Measurements from ENCODE around the gene ZC3H13.

The ZC3H13 gene, protein sequence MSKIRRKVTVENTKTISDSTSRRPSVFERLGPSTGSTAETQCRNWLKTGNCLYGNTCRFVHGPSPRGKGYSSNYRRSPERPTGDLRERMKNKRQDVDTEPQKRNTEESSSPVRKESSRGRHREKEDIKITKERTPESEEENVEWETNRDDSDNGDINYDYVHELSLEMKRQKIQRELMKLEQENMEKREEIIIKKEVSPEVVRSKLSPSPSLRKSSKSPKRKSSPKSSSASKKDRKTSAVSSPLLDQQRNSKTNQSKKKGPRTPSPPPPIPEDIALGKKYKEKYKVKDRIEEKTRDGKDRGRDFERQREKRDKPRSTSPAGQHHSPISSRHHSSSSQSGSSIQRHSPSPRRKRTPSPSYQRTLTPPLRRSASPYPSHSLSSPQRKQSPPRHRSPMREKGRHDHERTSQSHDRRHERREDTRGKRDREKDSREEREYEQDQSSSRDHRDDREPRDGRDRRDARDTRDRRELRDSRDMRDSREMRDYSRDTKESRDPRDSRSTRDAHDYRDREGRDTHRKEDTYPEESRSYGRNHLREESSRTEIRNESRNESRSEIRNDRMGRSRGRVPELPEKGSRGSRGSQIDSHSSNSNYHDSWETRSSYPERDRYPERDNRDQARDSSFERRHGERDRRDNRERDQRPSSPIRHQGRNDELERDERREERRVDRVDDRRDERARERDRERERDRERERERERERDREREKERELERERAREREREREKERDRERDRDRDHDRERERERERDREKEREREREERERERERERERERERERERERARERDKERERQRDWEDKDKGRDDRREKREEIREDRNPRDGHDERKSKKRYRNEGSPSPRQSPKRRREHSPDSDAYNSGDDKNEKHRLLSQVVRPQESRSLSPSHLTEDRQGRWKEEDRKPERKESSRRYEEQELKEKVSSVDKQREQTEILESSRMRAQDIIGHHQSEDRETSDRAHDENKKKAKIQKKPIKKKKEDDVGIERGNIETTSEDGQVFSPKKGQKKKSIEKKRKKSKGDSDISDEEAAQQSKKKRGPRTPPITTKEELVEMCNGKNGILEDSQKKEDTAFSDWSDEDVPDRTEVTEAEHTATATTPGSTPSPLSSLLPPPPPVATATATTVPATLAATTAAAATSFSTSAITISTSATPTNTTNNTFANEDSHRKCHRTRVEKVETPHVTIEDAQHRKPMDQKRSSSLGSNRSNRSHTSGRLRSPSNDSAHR (N-terminal part only)

DNA sequence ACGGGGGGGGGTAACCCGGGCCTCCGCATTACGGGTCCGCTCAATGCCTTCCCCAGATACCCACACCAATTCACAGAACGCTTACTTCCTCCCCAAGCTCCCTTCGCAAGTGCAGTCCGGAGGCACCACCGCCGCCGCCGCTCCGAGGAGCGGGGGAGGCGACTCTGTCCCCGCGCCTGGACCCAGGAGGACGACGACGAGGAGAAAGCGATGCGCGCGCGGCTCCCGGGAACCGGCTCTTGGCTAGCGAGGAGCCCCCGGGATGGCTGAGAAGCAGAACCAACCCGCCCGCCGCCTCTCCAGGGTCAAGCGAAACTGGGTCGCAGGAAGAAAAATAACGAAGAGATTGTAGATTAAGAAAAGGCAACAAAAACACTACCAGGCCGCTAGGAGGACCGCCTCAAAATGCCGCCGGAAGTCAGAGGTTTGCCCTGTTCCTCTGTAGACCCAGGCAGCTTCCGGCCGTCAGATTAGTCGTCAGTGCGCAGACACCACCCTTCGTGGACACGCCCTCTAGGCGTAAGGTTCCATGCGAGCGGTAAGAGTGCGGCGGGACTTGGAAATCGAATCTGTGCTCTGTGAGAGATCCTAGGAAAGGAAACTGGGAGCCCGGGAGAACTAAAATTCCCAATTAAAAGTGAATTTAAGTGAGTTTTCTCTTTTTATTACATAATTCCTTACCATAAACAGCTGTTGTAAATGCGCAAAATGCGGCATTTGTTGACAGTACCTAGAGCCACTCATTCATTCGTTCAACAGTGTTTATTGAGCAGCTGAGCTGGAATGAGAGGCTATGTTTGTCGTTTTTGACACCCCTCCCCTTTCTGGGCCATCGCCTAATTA is at the start of gene ZC3H13:
TSS of gene ZC3H13 (minus strand) at position 428 of the 843 bp plus-strand sequence. CDS start 7,239 bp downstream, outside the sequence.
- peak; percentile 99 for FAIRE-seq
- peak; percentile 80 for DNase-seq (ENCODE audit: extremely low spot score, insufficient read length, low read depth)

DNA sequence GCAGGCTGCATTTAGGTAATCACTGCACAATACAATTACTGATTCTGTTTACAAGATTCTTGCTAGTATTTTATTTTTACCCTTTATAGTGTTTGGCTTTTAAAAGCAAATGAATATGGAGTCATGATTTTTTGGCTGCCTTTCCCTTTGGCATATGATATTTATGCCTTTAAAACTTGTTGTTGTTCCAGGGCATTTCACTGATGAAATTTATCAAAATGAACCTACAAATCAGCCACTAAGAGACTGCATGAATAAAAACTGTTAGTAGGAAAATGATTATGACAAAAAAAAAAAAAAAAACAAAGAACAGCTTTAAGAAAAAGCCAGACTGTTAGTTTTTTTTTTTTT is 49.7 kb upstream of the ZC3H13 start:
- FAIRE-seq (no peak), DNase-seq (ENCODE audit: extremely low spot score, insufficient read length, low read depth) (no peak)

DNA sequence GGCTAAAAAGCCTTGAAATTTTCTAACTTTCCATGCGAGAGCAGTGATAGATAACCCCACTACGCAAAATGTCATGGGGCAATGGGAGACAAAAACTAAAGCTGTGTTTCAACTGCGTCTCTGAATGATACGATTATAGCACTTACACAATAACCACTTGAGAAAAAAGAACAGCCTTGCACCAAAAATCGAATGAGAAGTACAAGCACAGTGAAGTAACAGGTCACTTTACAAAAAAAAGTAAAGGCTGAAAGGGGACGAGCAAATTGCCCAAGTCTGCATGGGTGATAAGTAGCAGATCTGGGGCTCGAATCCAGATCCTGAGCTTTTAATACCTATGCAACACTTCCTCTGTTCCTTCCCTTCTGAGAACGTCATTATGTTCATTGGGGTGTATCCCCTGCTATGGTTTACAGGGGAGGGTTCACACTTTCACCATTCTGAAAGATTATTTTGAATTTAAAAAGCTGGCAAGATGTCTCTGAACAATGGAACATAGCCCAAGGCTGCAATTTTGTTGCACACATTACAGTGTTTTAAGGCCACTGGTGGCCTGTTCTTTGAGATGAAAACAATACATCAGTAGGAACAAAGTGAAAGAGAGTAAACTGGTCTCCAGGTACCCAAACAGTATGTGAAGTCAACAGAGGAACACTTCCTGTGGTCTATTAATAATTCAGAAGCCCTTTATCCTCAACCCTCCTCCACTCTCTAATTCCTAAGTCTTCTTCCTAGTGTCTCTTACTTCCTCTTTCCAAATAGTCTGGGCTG is 49.1 kb upstream of the ZC3H13 start:
- DNase-seq (ENCODE audit: extremely low spot score, insufficient read length, low read depth) (no peak), FAIRE-seq (peak; percentile 62)

DNA sequence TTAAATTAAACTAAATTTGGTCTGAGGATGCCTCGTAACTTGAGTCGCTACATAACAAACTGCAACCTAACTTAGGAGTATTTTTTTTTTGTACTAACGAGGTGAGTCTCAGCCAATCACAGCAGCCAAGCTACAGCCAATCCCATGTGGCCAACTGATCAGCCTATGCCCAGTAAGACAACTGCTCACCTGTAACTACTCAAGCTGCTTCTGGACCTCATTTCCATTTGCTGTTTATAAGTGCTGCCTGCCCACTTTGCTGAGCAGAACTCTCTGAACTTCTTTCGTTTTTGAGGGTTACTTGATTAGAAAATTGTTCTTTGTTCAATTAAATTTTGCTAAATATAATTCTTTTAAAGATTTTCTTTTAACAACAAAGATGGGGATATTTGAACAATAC is 48.5 kb upstream of the ZC3H13 start:
- no peak for FAIRE-seq

DNA sequence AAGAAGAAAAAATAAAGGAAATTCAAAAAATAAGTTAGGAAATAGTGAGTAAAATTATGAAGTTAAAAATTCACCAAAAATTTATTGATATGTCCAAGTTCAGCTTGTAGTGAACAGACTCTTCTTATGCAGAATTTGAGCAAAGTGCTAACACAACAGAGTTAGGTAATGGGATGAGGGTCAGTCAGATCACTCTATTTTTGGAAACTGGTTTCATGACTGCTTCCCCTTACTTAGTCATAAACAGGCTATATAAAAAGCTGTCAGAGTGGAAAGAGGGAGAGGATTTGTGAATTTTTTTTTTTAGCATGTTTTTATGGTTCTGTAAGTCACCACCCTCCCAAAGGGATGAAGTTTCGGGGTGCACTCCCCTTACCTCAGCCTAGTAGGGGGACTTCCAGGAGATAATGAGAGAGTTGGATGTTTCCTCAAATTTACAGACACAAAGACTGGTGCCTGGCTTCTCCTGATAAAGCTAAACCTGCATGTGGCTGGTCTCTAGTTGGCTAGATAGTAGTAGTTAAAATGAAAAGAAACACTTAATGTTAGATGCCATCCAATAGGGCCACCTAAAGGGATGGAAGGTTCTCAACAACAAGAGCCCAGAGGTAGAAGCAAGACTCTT is 47.8 kb upstream of the ZC3H13 start:
- DNase-seq (ENCODE audit: extremely low spot score, insufficient read length, low read depth): no peak
- peak; percentile 69 for FAIRE-seq

More for the DNA sequence above, 48.5 kb upstream of the ZC3H13 start:
- DNase-seq (ENCODE audit: extremely low spot score, insufficient read length, low read depth): no peak

DNA sequence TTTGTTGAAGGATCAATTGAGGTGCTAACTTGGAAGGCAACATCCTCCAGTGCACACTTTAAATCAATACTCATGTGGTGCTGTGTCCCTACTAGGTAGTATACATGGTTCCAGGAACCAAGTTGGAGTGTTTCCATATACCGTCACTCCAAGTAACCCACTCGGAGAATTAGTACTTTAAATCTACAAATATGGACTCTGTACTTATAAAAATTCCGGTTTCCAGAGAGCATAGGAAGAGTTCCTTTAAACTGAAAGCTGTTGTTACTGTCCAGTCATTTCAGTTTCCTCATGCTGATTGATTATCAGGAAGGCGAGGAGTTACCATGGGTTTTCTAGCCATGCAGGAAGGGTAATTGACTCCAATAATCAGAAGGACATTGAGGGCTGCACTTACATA is 45.1 kb upstream of the ZC3H13 start:
- DNase-seq (ENCODE audit: extremely low spot score, insufficient read length, low read depth): no peak
- no peak for FAIRE-seq

DNA sequence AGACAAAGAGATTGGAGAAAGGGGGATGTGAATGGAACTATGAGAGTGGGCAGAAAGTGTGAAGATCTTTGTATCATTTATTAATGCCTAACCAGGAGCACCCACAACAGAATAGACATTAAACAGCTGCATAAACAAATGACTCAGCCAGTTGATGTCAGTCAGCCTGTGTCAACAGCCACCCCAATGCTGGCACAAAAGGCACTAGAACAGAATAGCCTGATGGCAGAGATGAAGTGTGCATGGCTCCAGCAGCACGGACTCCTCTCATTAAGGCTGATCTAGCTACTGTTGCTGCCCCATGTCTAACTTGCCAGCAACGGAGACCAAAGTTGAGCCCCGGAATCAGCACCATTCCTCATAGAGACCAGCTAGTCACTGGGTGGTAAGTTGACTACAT is 44.5 kb upstream of the ZC3H13 start:
- DNase-seq (ENCODE audit: extremely low spot score, insufficient read length, low read depth) (no peak), FAIRE-seq (no peak)

DNA sequence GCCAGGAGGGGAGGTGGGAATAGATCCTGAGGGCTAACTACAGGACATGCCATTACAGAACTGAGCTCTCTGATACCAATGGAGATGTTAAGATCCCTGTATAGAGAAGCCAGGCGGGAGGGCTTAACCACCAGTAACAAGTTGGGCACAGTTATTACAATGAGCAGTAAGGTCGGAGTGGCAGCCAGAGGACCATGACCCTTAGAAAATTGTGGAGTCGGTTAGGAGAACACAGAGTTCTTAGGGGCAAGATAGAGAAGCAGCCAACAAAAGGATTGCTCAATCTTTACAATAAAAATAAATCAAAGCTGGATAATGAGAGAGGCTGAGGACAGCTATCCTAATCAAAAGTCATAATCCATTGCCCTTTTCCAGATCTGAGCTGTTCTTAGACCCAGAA is 41.9 kb upstream of the ZC3H13 start:
- DNase-seq (ENCODE audit: extremely low spot score, insufficient read length, low read depth) (no peak), FAIRE-seq (no peak)

DNA sequence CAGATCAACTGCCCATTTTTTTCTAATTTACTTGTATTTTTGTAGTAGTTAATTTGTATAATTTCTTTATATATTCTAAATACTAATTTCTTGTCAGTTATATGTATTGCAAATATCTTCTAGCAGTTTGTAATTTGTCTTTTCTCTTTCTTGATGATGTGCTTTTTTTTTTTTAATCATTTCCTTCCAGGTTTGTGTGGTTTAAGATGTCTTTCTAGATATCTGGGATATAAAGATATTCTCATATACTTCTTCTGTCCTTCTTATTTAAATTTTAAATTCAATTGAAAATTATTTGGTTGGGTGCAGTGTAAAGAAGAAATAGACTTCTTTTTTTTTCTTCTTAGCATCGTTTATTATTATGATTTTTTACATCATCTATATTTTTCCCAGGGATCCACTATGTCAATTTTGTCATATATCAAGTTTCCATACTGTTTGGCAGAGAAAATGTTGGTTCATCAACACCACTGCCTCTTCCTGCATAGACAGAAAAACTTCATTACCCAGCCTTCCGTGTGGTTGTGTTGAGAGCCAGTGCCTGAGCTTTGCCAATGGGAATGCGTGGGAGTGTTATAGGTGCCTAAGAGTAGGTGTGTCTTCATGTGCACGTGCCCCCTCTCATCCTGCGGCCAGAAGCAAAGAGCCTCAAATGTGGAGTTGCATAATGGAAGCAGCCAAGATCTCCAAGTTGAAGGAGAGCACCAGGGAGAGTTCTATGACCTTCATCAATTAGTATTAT is 36.4 kb upstream of the ZC3H13 start:
- FAIRE-seq (no peak), DNase-seq (ENCODE audit: extremely low spot score, insufficient read length, low read depth) (no peak)

DNA sequence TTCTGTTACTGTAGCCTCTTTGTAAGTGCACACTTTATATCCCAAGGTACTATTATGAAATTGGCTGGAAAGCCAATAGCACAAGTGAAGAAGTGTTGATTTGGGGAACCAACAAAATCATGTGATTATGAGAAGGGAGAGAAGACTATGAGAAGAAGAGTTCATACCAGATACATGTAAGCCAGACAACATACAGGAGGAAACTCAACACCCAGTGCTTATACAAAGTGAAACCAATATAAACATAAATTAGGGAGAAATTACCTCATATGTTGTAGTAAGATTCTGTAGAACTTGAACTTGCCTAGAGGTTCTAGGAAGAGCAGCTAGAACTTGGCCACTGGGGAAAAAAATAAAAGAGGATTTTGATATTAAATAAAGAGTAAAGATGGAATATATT is 34.9 kb upstream of the ZC3H13 start:
- DNase-seq (ENCODE audit: extremely low spot score, insufficient read length, low read depth) (no peak), FAIRE-seq (no peak)

DNA sequence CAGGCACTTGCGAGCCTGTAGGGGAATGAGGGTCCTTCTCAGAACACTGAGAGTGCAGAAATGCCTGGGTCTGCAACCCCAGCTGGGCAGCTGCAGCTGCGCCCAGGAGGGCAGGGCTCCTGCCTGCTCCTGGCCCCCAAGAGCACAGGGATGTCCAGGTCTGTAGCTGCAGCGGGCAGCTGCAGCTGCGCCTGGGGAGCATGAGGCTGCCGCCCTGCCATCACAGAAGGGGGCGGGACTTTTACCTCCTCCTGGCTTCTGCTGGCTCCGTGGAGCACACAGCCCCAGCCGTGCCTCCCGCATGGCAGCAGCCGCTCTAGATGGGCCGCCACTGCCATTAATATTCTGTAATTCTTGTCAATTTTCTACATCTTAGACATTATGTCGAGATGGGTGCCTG is 34.4 kb upstream of the ZC3H13 start:
- DNase-seq (ENCODE audit: extremely low spot score, insufficient read length, low read depth) (no peak), FAIRE-seq (no peak)

DNA sequence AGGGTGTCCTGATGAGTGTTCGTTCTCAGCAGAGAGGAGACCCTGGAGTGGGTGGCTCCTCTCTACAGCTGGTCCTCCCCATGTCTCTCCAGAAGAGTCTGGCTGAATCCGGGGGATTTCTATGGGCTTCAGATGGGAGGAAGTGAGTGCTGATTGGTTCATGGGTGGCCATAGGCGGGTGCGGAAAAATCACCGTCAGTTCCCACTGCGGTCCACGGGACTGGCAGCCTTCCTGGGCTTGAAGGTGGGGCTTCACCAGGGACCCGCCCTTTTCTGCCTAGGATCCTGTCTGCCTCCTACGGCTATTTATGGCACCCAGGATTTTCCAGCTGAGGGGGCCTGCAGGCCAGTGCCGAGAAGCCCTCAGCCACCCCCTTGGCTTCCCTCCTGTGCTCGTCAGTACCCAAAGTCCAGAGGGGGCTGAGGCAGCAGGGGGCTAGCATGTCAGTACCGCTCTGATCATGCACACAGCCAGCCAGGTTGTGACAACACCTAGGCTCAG is 33.9 kb upstream of the ZC3H13 start:
- FAIRE-seq: no peak
- no peak for DNase-seq (ENCODE audit: extremely low spot score, insufficient read length, low read depth)

DNA sequence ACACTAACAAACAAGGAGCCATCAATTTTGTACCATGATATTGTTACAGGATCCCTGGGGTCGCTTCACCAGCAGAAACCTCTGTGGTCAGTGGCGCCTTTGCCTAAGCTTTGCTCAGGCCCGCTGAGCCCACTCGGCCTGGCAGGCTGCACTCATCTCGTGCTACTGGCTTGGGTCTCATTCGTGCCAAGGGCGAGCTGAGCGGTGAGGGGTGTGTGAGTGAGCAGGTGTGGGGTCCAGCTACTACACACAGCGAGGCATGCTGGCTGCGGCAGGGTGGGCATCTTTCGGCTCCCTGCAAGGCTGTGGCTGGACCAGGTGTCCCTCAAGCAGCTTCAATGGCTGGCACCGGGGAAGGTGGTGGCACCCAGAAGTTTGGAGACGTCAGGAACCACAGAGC is 33.2 kb upstream of the ZC3H13 start:
- DNase-seq (ENCODE audit: extremely low spot score, insufficient read length, low read depth): no peak
- no peak for FAIRE-seq

DNA sequence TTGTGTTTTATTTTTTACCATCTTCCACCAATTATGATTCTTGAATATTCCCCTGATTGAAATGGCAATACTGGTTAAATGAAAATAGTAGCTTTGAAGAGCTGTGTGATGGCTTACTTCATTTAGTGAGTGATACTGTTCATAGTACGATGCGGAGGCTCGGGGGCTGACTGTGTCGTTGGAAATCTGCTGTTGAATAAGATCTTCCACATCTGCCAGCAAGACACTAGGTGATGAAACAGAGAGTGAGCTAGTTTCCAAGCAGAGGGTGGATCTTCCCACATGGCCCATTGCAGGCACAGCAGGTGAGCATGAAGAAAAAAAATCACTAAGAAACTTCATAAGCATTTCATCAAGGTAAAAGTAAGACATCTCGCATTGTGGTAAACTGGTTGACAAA is 29.8 kb upstream of the ZC3H13 start:
- DNase-seq (ENCODE audit: extremely low spot score, insufficient read length, low read depth): no peak
- no peak for FAIRE-seq

DNA sequence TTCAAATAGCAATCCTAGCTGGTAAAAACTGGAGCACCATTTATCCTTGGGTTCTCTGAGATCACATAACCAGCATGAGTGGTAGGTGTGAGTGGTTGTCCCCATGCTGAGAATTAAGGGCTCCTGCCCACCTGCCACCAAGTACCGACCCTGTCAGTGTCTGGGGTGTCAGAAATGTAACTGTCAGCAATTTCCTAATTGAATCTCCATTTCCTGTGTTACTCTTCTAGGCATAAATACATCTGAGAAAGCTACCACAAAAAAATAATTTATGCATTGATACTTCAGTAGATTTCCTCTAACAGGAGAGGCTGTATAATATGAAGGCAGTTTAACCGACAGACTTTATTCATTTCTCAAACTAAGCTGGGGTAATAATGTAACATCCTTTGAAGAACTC is 27.2 kb upstream of the ZC3H13 start:
- FAIRE-seq (no peak), DNase-seq (ENCODE audit: extremely low spot score, insufficient read length, low read depth) (no peak)

DNA sequence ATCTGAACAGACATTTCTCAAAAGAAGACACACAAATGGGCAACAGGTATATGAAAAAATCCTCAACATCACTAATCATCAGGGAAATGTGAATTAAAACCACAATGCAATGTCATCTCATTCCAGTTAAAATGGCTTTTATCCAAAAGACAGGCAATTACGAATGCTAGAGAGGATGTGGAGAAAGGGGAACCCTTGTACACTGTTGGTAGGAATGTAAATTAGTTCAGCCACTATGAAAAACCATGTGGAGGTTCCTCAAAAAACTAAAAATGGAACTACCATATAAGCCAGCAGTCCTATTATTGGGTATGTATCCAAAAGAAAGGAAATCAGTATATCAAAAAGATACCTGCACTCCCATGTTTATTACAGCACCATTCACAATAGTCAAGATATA is 24.7 kb upstream of the ZC3H13 start:
- FAIRE-seq (no peak), DNase-seq (ENCODE audit: extremely low spot score, insufficient read length, low read depth) (no peak)

DNA sequence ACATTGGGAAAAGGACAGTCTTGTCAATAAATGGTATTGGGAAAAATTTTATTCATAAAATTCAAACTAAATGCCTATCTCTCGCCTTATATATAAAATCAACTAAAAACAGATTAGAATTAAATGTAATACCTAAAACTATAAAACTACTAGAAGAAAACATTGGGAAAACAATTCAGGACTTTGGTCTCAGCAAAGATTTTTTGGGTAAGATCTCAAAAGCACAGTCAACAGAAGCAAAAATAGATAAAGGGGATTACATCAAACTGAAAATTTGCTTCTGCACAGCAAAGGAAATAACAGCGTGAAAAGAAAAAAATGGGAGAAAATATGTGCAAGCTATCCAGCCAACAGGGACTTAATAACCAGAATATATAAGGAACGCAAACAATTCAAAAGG is 24.3 kb upstream of the ZC3H13 start:
- DNase-seq (ENCODE audit: extremely low spot score, insufficient read length, low read depth) (no peak), FAIRE-seq (no peak)

DNA sequence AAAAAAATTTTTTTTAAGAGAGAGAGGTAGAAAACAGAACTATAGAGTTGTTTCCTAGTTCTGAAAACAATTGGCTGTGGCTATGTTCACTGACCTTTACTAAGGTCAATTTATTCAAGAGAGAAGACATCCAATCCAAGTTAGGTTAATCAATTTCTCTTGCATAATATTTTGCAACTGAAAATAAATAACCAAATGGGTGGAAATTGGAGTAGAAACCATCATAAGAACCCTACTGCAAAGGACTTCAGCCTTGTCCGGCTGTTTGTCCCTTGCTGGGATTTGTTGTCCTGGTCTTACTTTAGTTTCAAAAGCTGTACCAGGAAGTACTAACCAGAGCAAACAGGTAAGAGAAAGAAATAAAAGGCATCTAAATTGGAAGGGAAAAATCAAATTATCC is 23.3 kb upstream of the ZC3H13 start:
- DNase-seq (ENCODE audit: extremely low spot score, insufficient read length, low read depth): no peak
- FAIRE-seq: no peak

Data from GM18507 (cell line).